Activated CD4-positive, CD25-positive, alpha-beta regulatory T cell treated with anti-CD3 and anti-CD28 coated beads, Interleukin-2, amount 50 U/mL, for 16 hours (primary cell): ENCODE measurements around the gene ALDH8A1.
"Not testable (repeated sequence)": the region's sequence is repeated elsewhere in the genome, so short reads cannot be mapped to it uniquely, and the experiment has no call there.

Source experiments
- DNase-seq: peaks from one replicate; pipeline ENCODE4 v3.0.0-alpha.2; 2020; ENCODE audit warnings: low read depth, low spot score

Gene ALDH8A1

GRCh38 chr6:134911547-134911946 lies 38.4 kb downstream of the ALDH8A1 start:
- DNase-seq = no peak

GRCh38 chr6:134910593-134910935 lies 39.3 kb downstream of the ALDH8A1 start:
- no peak for DNase-seq

- no peak for DNase-seq
Measured at GRCh38 chr6:134909701-134910592, 40.0 kb downstream of the ALDH8A1 start.

GRCh38 chr6:134908906-134909516 lies 40.9 kb downstream of the ALDH8A1 start:
- no peak for DNase-seq

- DNase-seq = not testable (repeated sequence)
Measured at GRCh38 chr6:134904731-134905130, 45.2 kb downstream of the ALDH8A1 start.

GRCh38 chr6:134903448-134903847 lies 46.5 kb downstream of the ALDH8A1 start:
- DNase-seq = no peak

- DNase-seq = no peak
Measured at GRCh38 chr6:134902936-134903335, 47.0 kb downstream of the ALDH8A1 start.

GRCh38 chr6:134902074-134902861 lies 47.6 kb downstream of the ALDH8A1 start:
- DNase-seq = no peak

- DNase-seq = no peak
Measured at GRCh38 chr6:134898575-134898974, 51.3 kb downstream of the ALDH8A1 start.

- DNase-seq = not testable (repeated sequence)
Measured at GRCh38 chr6:134898166-134898565, 51.7 kb downstream of the ALDH8A1 start.

- DNase-seq = no peak
Measured at GRCh38 chr6:134896910-134897309, 53.0 kb downstream of the ALDH8A1 start.

- DNase-seq = no peak
Measured at GRCh38 chr6:134894800-134895199, 55.1 kb downstream of the ALDH8A1 start.

- no peak for DNase-seq
Measured at GRCh38 chr6:134892362-134892761, 57.5 kb downstream of the ALDH8A1 start.

GRCh38 chr6:134891633-134892032 lies 58.3 kb downstream of the ALDH8A1 start:
- no peak for DNase-seq

GRCh38 chr6:134888316-134888715 lies 61.6 kb downstream of the ALDH8A1 start:
- DNase-seq = no peak

- no peak for DNase-seq
Measured at GRCh38 chr6:134884752-134885151, 65.1 kb downstream of the ALDH8A1 start.

- DNase-seq = no peak
Measured at GRCh38 chr6:134883314-134883713, 66.6 kb downstream of the ALDH8A1 start.

GRCh38 chr6:134882426-134883038 lies 67.4 kb downstream of the ALDH8A1 start:
- no peak for DNase-seq

GRCh38 chr6:134880487-134881190 lies 69.3 kb downstream of the ALDH8A1 start:
- DNase-seq = no peak

GRCh38 chr6:134878136-134878535 lies 71.8 kb downstream of the ALDH8A1 start:
- DNase-seq = no peak

GRCh38 chr6:134875367-134875766 lies 74.5 kb downstream of the ALDH8A1 start:
- DNase-seq = no peak
